Measurements from ENCODE around the gene TMEM129.

Gene TMEM129

GRCh38 chr4:1745165-1745564 is 24.0 kb upstream of the TMEM129 start:
- Histone ChIP-seq H4K20me1 (ENCODE audit: control insufficient read depth, insufficient read depth, low read depth, low read length) (peaks cover 5% of the 10 kb centered on the region; the same call in 1 of the 2 replicates), H3K4me1 (ENCODE audit: control insufficient read depth, low read length) (0 out of 2 replicates have a peak, but pooled peaks cover 4% of the 10 kb centered on the region), H3K36me3 (ENCODE audit: control insufficient read depth, low read length) (peaks cover 51% of the 10 kb centered on the region)

GRCh38 chr4:1744552-1744951 is 23.4 kb upstream of the TMEM129 start:
- Histone ChIP-seq H4K20me1 (ENCODE audit: control insufficient read depth, insufficient read depth, low read depth, low read length) (peaks cover 6% of the 10 kb centered on the region; the same call in 1 of the 2 replicates), H3K4me3 (ENCODE audit: low read length) (no peak overlapping the region), H3K36me3 (ENCODE audit: control insufficient read depth, low read length) (peaks cover 58% of the 10 kb centered on the region), H3K4me1 (ENCODE audit: control insufficient read depth, low read length) (0 out of 2 replicates have a peak, but pooled peaks cover 4% of the 10 kb centered on the region), H3K9me3 (ENCODE audit: control insufficient read depth, insufficient read depth, low read length) (no peaks in the 10 kb centered on the region), H3K27ac (ENCODE audit: low read depth, low read length) (no peak overlapping the region), H3F3A (ENCODE audit: control insufficient read depth, insufficient read depth) (peaks cover 39% of the 10 kb centered on the region), H3K27me3 (ENCODE audit: control insufficient read depth, low read length) (no peaks in the 10 kb centered on the region), H3K9me2 (replicated peaks; ENCODE audit: control insufficient read depth, low read length) (no peaks in the 10 kb centered on the region), H3K79me2 (ENCODE audit: control insufficient read depth, low read length) (no peaks in the 10 kb centered on the region), H3K4me2 (ENCODE audit: low read length) (no peak overlapping the region)
- TF ChIP-seq CTCF (IDR thresholded peaks at IDR 0.05; ENCODE audit: low read depth, low read length, poor library complexity, severe bottlenecking), result no peak
- no peak for TF ChIP-seq EZH2phosphoT487 (IDR thresholded peaks at IDR 0.05; ENCODE audit: borderline replicate concordance, low read length)

More at GRCh38 chr4:1745165-1745564, 24.0 kb upstream of the TMEM129 start:
- Histone ChIP-seq H3F3A (ENCODE audit: control insufficient read depth, insufficient read depth) (peaks cover 39% of the 10 kb centered on the region), H3K4me2 (ENCODE audit: low read length) (no peak overlapping the region), H3K4me3 (ENCODE audit: low read length) (no peak overlapping the region), H3K9me3 (ENCODE audit: control insufficient read depth, insufficient read depth, low read length) (no peaks in the 10 kb centered on the region), H3K9me2 (replicated peaks; ENCODE audit: control insufficient read depth, low read length) (no peaks in the 10 kb centered on the region), H3K27ac (ENCODE audit: low read depth, low read length) (no peak overlapping the region), H3K79me2 (ENCODE audit: control insufficient read depth, low read length) (no peaks in the 10 kb centered on the region), H3K27me3 (ENCODE audit: control insufficient read depth, low read length) (no peaks in the 10 kb centered on the region)
- no peak for TF ChIP-seq EZH2phosphoT487 (IDR thresholded peaks at IDR 0.05; ENCODE audit: borderline replicate concordance, low read length)
- TF ChIP-seq CTCF (IDR thresholded peaks at IDR 0.05; ENCODE audit: low read depth, low read length, poor library complexity, severe bottlenecking), result no peak

GRCh38 chr4:1743975-1744374 is 22.9 kb upstream of the TMEM129 start:
- Histone ChIP-seq H3F3A (ENCODE audit: control insufficient read depth, insufficient read depth) (peaks cover 39% of the 10 kb centered on the region), H4K20me1 (ENCODE audit: control insufficient read depth, insufficient read depth, low read depth, low read length) (peaks cover 6% of the 10 kb centered on the region; the same call in 1 of the 2 replicates), H3K27ac (ENCODE audit: low read depth, low read length) (no peak overlapping the region), H3K9me3 (ENCODE audit: control insufficient read depth, insufficient read depth, low read length) (no peaks in the 10 kb centered on the region), H3K27me3 (ENCODE audit: control insufficient read depth, low read length) (no peaks in the 10 kb centered on the region), H3K36me3 (ENCODE audit: control insufficient read depth, low read length) (peaks cover 63% of the 10 kb centered on the region), H3K9me2 (replicated peaks; ENCODE audit: control insufficient read depth, low read length) (no peaks in the 10 kb centered on the region), H3K4me3 (ENCODE audit: low read length) (no peak overlapping the region), H3K4me2 (ENCODE audit: low read length) (no peak overlapping the region), H3K79me2 (ENCODE audit: control insufficient read depth, low read length) (no peaks in the 10 kb centered on the region), H3K4me1 (ENCODE audit: control insufficient read depth, low read length) (0 out of 2 replicates have a peak, but pooled peaks cover 4% of the 10 kb centered on the region)
- TF ChIP-seq CTCF (IDR thresholded peaks at IDR 0.05; ENCODE audit: low read depth, low read length, poor library complexity, severe bottlenecking) (no peak), EZH2phosphoT487 (IDR thresholded peaks at IDR 0.05; ENCODE audit: borderline replicate concordance, low read length) (no peak)
